Stimulated activated CD4-positive, alpha-beta T cell treated with anti-CD3 and anti-CD28 coated beads, Interleukin-12 subunit alpha, Interleukin-12 subunit beta, amount 100 ng/mL, for 4 hours (primary cell): ENCODE results near the gene SPG7.

Source experiments
- DNase-seq: peaks from one replicate; pipeline ENCODE4 v3.0.0-alpha.2; 2020

SPG7 gene

GRCh38 chr16:89602952-89603590 is 94.9 kb downstream of the SPG7 start:
- no peak for DNase-seq

GRCh38 chr16:89604764-89605163 is 96.6 kb downstream of the SPG7 start:
- DNase-seq, result no peak

GRCh38 chr16:89605186-89605970 is 97.2 kb downstream of the SPG7 start:
- DNase-seq, result no peak

GRCh38 chr16:89606006-89606405 is 97.8 kb downstream of the SPG7 start:
- no peak for DNase-seq
